ENCODE measurements around the gene CRB3.
"Not testable (repeated sequence)": the region's sequence is repeated elsewhere in the genome, so short reads cannot be mapped to it uniquely, and the experiment has no call there.

Gene CRB3

GRCh38 chr19:6425732-6426620 lies 38.1 kb upstream of the CRB3 start:
- CTCF ChIA-PET = interaction anchor here (0.9 to 2.6 kb wide), 5 partner anchors 11 to 439 kb away, joined by 3 to 6 read pairs (median 3); no protein-coding TSS in a partner anchor
- TF ChIP-seq CTCF (IDR thresholded peaks at IDR 0.05; ENCODE audit: control extremely low read depth, extremely low read depth, low read depth, missing control alignments) = no peak
- no peak for DNase-seq (ENCODE audit: extremely low spot score)

GRCh38 chr19:6427131-6427530 lies 36.9 kb upstream of the CRB3 start:
- no peak for TF ChIP-seq CTCF (IDR thresholded peaks at IDR 0.05; ENCODE audit: control extremely low read depth, extremely low read depth, low read depth, missing control alignments)
- POLR2A ChIA-PET = no interaction called here
- CTCF ChIA-PET = interaction anchor here (2.6 kb wide), 1 partner anchor 378 kb away, joined by 6 read pairs; no protein-coding TSS in a partner anchor
- no peak for DNase-seq (ENCODE audit: extremely low spot score)

More at GRCh38 chr19:6425732-6426620, 38.1 kb upstream of the CRB3 start:
- POLR2A ChIA-PET = interaction anchor here (0.6 kb wide), 1 partner anchor 156 kb away, joined by 4 read pairs; no protein-coding TSS in a partner anchor

GRCh38 chr19:6428692-6429418 lies 35.2 kb upstream of the CRB3 start:
- DNase-seq (ENCODE audit: extremely low spot score); CTCF ChIA-PET; POLR2A ChIA-PET: not testable (repeated sequence)

GRCh38 chr19:6429419-6430221 lies 34.5 kb upstream of the CRB3 start:
- no peak for TF ChIP-seq CTCF (IDR thresholded peaks at IDR 0.05; ENCODE audit: control extremely low read depth, extremely low read depth, low read depth, missing control alignments)
- CTCF ChIA-PET = interaction anchor here (1.2 kb wide), 1 partner anchor 52 kb away, joined by 3 read pairs; the partner anchor contains the start of gene DENND1C
- POLR2A ChIA-PET = no interaction called here
- DNase-seq (ENCODE audit: extremely low spot score) = no peak

- no peak for DNase-seq (ENCODE audit: extremely low spot score)
- POLR2A ChIA-PET = interaction anchor here (0.6 kb wide), 1 partner anchor 61 kb away, joined by 5 read pairs; no protein-coding TSS in a partner anchor
- CTCF ChIA-PET = no interaction called here
- no peak for TF ChIP-seq CTCF (IDR thresholded peaks at IDR 0.05; ENCODE audit: control extremely low read depth, extremely low read depth, low read depth, missing control alignments)
Observed at GRCh38 chr19:6431891-6432290, 32.2 kb upstream of the CRB3 start.

GRCh38 chr19:6433165-6433564 lies 30.9 kb upstream of the CRB3 start:
- DNase-seq (ENCODE audit: extremely low spot score) = no peak
- ChIA-PET CTCF (no interaction called here), POLR2A (no interaction called here)
- TF ChIP-seq CTCF (IDR thresholded peaks at IDR 0.05; ENCODE audit: control extremely low read depth, extremely low read depth, low read depth, missing control alignments) = no peak
